ENCODE results near the gene ENGASE. TPM values are rescaled to one million over a fixed set of nuclear protein-coding genes. Genes with fewer than 3 reads are reported as not detected.

The ENGASE gene
- total and polyA plus RNA-seq, 2 of the 4 experiments (the other 2 are of a cell fraction) = 3.9 to 12.1 TPM

GRCh38 chr17:79065105-79065670, 9.4 kb upstream of the ENGASE start:
- H3K4ac ChIP-seq (ENCODE audit: low read depth, low read length) = no peak overlapping the region
- H3K4me2 ChIP-seq (ENCODE audit: low read depth, low read length) = no peak overlapping the region
- H4K8ac ChIP-seq (ENCODE audit: low read depth in 2 of 2, low read length in 2 of 2) = no peak overlapping the region
- H3K23ac ChIP-seq (ENCODE audit: low read depth, low read length) = no peak overlapping the region
- H2AK5ac ChIP-seq (ENCODE audit: low read depth, low read length) = no peak overlapping the region
- ATAC-seq (ENCODE audit: low read depth) (peak; percentile 83; the same call in 1 of the 2 replicates), DNase-seq (peak; percentile 32)
- H3K79me1 ChIP-seq (ENCODE audit: low read depth in 1 of 2, low read length in 2 of 2) = no peaks in the 10 kb centered on the region
- no peaks in the 10 kb centered on the region for H4K20me1 ChIP-seq (ENCODE audit: insufficient read depth, low read length)
- H3K18ac ChIP-seq (ENCODE audit: low read depth, low read length) = no peak overlapping the region
- in situ Hi-C loops (cut with MboI; ENCODE audit: low sequenced_read_pairs) = no loop called here
- no peak overlapping the region for H2BK15ac ChIP-seq (ENCODE audit: low read depth, low read length)
- H2AFZ ChIP-seq (replicated peaks; ENCODE audit: low read length, poor library complexity) = no peak overlapping the region
- H3K9ac ChIP-seq (ENCODE audit: low read depth, low read length) = no peak overlapping the region
- no peak overlapping the region for H4K91ac ChIP-seq (ENCODE audit: insufficient read depth, low read depth, low read length)
- no peak overlapping the region for H2BK20ac ChIP-seq (ENCODE audit: low read depth, low read length)
- H4K5ac ChIP-seq (ENCODE audit: low read depth, low read length) = no peak overlapping the region
- H2AK9ac ChIP-seq (replicated peaks; ENCODE audit: low read depth, low read length, poor library complexity) = no peak overlapping the region
- no peaks in the 10 kb centered on the region for H3K36me3 ChIP-seq (ENCODE audit: control insufficient read depth, insufficient read depth, low read length)
- no TSS peak for BruUV-seq (replicated peaks)
- H3K9me3 ChIP-seq (ENCODE audit: control insufficient read depth, insufficient read depth, low read length) = no peaks in the 10 kb centered on the region
- H3K4me1 ChIP-seq (ENCODE audit: control insufficient read depth, insufficient read depth, low read length) = no peaks in the 10 kb centered on the region
- no CpG with 5 or more reads among the region's 10 CpGs for WGBS, 2 experiments (ENCODE audit: extremely low coverage in 2 of 2, insufficient read length in 1 of 2)
- ChIA-PET POLR2A (ENCODE audit: unreplicated experiment) (no interaction called here), CTCF (interaction anchor here (0.7 to 1.6 kb wide), 10 partner anchors 9 to 336 kb away, joined by 3 to 6 read pairs (median 4); partner anchors contain the start of gene ENGASE)
- no peak overlapping the region for H3K14ac ChIP-seq (replicated peaks; ENCODE audit: low read depth, low read length)
- H3K27me3 ChIP-seq (ENCODE audit: control insufficient read depth, insufficient read depth, low read length) = peaks cover 19% of the 10 kb centered on the region
- dilution Hi-C loops (cut with HindIII; ENCODE audit: low sequenced_read_pairs, unreplicated experiment) = no loop called here
- H2BK5ac ChIP-seq (ENCODE audit: low read depth, low read length, poor library complexity, severe bottlenecking) = no peak overlapping the region
- no peak overlapping the region for H3K4me3 ChIP-seq (ENCODE audit: insufficient read depth, low read depth, low read length)
- TF ChIP-seq MAZ (IDR thresholded peaks at IDR 0.05; ENCODE audit: borderline replicate concordance, low read depth, low read length) (no peak), BHLHE40 (IDR thresholded peaks at IDR 0.05; ENCODE audit: low read depth, low read length) (peak; percentile 79; the same call in 1 of the 2 replicates), RAD21 (IDR thresholded peaks at IDR 0.05; ENCODE audit: low read length) (peak; percentile 54), POLR2A (IDR thresholded peaks at IDR 0.05; ENCODE audit: low read depth, low read length) (no peak), SMC3 (IDR thresholded peaks at IDR 0.05; ENCODE audit: low read depth, low read length) (peak; percentile 30; the same call in 1 of the 2 replicates), CEBPB (IDR thresholded peaks at IDR 0.05; ENCODE audit: low read depth, low read length) (no peak), CHD1 (IDR thresholded peaks at IDR 0.05; ENCODE audit: low read depth, low read length) (no peak), MXI1 (IDR thresholded peaks at IDR 0.05; ENCODE audit: borderline replicate concordance, low read depth, low read length) (no peak), ELK1 (IDR thresholded peaks at IDR 0.05; ENCODE audit: borderline replicate concordance, low read depth, low read length) (no peak), RFX5 (IDR thresholded peaks at IDR 0.05; ENCODE audit: low read depth, low read length) (no peak), USF2 (IDR thresholded peaks at IDR 0.05; ENCODE audit: low read depth, low read length) (peak; percentile 69; the same call in 1 of the 2 replicates), FOS (IDR thresholded peaks at IDR 0.05; ENCODE audit: low read depth, low read length) (no peak)
- TF ChIP-seq, protein P1, sequence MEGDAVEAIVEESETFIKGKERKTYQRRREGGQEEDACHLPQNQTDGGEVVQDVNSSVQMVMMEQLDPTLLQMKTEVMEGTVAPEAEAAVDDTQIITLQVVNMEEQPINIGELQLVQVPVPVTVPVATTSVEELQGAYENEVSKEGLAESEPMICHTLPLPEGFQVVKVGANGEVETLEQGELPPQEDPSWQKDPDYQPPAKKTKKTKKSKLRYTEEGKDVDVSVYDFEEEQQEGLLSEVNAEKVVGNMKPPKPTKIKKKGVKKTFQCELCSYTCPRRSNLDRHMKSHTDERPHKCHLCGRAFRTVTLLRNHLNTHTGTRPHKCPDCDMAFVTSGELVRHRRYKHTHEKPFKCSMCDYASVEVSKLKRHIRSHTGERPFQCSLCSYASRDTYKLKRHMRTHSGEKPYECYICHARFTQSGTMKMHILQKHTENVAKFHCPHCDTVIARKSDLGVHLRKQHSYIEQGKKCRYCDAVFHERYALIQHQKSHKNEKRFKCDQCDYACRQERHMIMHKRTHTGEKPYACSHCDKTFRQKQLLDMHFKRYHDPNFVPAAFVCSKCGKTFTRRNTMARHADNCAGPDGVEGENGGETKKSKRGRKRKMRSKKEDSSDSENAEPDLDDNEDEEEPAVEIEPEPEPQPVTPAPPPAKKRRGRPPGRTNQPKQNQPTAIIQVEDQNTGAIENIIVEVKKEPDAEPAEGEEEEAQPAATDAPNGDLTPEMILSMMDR (conservative IDR thresholded peaks at IDR 0.05; ENCODE audit: low read depth, low read length) = peak; percentile 61
- no peak overlapping the region for H3K56ac ChIP-seq (ENCODE audit: extremely low read depth, insufficient read depth, low read length)
- H3K27ac ChIP-seq (ENCODE audit: insufficient read depth, low read length) = no peak overlapping the region
- no peaks in the 10 kb centered on the region for H3K9me1 ChIP-seq (ENCODE audit: insufficient read depth, low read length)
- intact Hi-C loops (cut with micrococcal nuclease) = loop anchor here (5.0 kb wide), 1 partner anchor 327 kb away; no protein-coding TSS in a partner anchor
- H2BK120ac ChIP-seq (ENCODE audit: low read depth, low read length) = no peak overlapping the region
